Fibroblast of villous mesenchyme (primary cell): ENCODE data around the gene NKX6-2. TPM values are rescaled to one million over a fixed set of nuclear protein-coding genes. Genes with fewer than 3 reads are reported as not detected.

Experiments used
- DNase-seq: peaks from one replicate; pipeline ENCODE4 v3.0.0-alpha.2; 2010; ENCODE audit warnings: low read depth
- H3K4me3 ChIP-seq: 2 replicates; pipeline ENCODE4 v1.5.1; 2011; ENCODE audit warnings: low read depth, mild to moderate bottlenecking, low read length
- CTCF ChIP-seq: IDR thresholded peaks from 2 replicates; pipeline ENCODE4 v1.5.1; 2012; ENCODE audit warnings: low read depth, mild to moderate bottlenecking, low read length; ENCODE audit not compliant: insufficient read depth
- total RNA-seq: library from RNA; depleted of rRNA; stranded (reverse); fragments of >200 nt; gene quantifications from 2 replicates; pipeline ENCODE4 v1.2.3, GENCODE V29; 2012

The NKX6-2 gene
- total RNA-seq, 1 donor = not detected

DNA sequence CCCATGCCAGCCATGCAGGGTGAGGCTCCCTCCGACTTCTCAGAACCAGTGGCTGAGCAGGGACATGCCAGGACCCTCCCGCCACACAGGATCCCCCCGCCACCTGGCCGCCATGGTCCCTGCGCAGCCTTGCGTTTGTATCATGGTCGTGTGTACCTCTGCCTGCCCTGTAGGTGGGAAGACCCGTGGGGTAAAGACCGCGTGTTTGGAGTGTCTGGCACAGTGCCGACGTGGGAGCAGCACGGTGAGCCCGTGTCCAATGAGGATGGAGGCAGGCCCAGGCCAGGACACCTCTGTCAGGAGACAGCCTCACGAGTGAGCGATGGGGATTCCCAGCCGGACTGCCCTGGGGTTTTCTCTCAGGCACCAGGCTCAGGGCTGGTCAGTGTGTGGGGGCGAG lies 31.9 kb downstream of the NKX6-2 start:
- no peak overlapping the region for H3K4me3 ChIP-seq
- DNase-seq = no peak
- no peak for TF ChIP-seq CTCF

GRCh38 chr10:132753596-132753995 lies 32.4 kb downstream of the NKX6-2 start:
- no peak for TF ChIP-seq CTCF
- DNase-seq = no peak
- H3K4me3 ChIP-seq = no peak overlapping the region

DNA sequence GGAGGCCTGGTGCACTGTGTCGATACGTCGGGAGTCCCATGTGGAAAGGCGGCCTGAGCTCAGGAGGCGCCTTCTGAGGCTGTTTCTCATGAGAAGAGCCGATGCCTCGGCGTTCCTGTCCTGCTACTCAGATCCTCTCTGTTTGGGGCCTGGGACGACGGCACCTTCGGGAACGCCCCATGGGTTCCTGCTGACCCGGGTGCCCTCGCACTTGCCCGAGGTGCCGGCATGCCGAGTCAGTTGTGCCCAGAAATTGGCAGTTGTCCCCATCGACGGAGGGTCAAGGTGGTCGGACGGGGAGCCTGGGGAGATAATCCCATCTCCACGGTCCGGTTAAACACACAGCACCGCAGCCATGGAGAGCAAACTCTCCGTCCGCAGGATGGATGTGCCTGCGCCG lies 33.0 kb downstream of the NKX6-2 start:
- no peak for DNase-seq
- no peak for TF ChIP-seq CTCF
- no peak overlapping the region for H3K4me3 ChIP-seq

- TF ChIP-seq CTCF = no peak
- DNase-seq = no peak
- H3K4me3 ChIP-seq = no peak overlapping the region
These were observed 33.6 kb downstream of the NKX6-2 start for GRCh38 chr10:132752378-132752777.

- no peak for TF ChIP-seq CTCF
- no peak overlapping the region for H3K4me3 ChIP-seq
- no peak for DNase-seq
These were observed 35.0 kb downstream of the NKX6-2 start for GRCh38 chr10:132750936-132751335.

GRCh38 chr10:132749371-132749795 lies 36.6 kb downstream of the NKX6-2 start:
- TF ChIP-seq CTCF = no peak
- no peak overlapping the region for H3K4me3 ChIP-seq
- DNase-seq = no peak
